ENCODE results near the gene KPNA2. TPM values are rescaled to one million over a fixed set of nuclear protein-coding genes. Genes with fewer than 3 reads are reported as not detected.

The KPNA2 gene
- total and polyA plus RNA-seq, 2 of the 13 experiments (the other 11 are each of a cell fraction or from before 2014, with no cell fraction given), result 111 to 305 TPM

DNA sequence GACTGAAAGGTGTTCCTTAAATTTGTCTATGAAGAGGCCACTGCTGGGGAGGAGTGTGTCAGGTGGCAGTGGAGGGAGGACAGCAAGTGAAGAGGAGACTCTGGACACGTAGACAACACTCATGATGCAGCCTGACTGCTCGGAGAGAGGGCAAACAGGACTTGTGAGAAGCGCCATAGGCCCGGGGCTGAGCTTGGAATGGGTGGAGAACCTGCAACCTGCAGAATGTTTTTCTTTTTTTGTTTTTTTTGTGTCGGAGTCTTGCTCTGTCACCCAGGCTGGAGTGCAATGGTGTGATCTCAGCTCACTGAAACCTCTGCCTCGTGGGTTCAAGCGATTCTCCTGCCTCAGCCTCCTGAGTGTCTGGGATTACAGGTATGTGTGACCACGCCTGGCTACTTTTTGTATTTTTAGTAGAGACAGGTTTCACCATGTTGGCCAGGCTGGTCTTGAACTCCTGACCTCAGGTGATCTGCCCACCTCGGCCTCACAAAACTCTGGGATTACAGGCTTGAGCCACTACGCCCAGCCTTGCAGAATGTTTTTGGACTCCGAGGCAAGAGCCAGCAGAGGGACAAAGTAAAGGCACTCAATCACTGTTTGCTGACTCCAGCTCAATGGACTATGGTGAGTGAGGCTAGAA lies 20.3 kb upstream of the KPNA2 start (continued):
- TF ChIP-seq ZNF781 (CRISPR knock-in tag; IDR thresholded peaks at IDR 0.05; ENCODE audit: borderline replicate concordance, not compliant biosample characterization), result peak; percentile 80
- TF ChIP-seq WIZ (CRISPR knock-in tag; IDR thresholded peaks at IDR 0.05), result no peak
- 0 out of 2 replicates have a peak, but pooled peaks have one; percentile 12 for TF ChIP-seq MAFF (IDR thresholded peaks at IDR 0.05; ENCODE audit: low read depth, low read length)
- TF ChIP-seq RAD51 (IDR thresholded peaks at IDR 0.05; ENCODE audit: borderline replicate concordance), result no peak
- TF ChIP-seq ZNF260 (CRISPR knock-in tag; IDR thresholded peaks at IDR 0.05; ENCODE audit: borderline replicate concordance, low read depth), result no peak
- TF ChIP-seq, protein P1, sequence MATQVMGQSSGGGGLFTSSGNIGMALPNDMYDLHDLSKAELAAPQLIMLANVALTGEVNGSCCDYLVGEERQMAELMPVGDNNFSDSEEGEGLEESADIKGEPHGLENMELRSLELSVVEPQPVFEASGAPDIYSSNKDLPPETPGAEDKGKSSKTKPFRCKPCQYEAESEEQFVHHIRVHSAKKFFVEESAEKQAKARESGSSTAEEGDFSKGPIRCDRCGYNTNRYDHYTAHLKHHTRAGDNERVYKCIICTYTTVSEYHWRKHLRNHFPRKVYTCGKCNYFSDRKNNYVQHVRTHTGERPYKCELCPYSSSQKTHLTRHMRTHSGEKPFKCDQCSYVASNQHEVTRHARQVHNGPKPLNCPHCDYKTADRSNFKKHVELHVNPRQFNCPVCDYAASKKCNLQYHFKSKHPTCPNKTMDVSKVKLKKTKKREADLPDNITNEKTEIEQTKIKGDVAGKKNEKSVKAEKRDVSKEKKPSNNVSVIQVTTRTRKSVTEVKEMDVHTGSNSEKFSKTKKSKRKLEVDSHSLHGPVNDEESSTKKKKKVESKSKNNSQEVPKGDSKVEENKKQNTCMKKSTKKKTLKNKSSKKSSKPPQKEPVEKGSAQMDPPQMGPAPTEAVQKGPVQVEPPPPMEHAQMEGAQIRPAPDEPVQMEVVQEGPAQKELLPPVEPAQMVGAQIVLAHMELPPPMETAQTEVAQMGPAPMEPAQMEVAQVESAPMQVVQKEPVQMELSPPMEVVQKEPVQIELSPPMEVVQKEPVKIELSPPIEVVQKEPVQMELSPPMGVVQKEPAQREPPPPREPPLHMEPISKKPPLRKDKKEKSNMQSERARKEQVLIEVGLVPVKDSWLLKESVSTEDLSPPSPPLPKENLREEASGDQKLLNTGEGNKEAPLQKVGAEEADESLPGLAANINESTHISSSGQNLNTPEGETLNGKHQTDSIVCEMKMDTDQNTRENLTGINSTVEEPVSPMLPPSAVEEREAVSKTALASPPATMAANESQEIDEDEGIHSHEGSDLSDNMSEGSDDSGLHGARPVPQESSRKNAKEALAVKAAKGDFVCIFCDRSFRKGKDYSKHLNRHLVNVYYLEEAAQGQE (IDR thresholded peaks at IDR 0.05; ENCODE audit: borderline replicate concordance in 1 of 2, low read depth in 1 of 2, low read length in 2 of 2), result no peak
- TF ChIP-seq ZNF24 (IDR thresholded peaks at IDR 0.05), result no peak
- TF ChIP-seq NONO (IDR thresholded peaks at IDR 0.05), result no peak
- no peak for TF ChIP-seq NONO (CRISPR knock-in tag; conservative IDR thresholded peaks at IDR 0.05)
- no peak for TF ChIP-seq NFIB (CRISPR knock-in tag; IDR thresholded peaks at IDR 0.05; ENCODE audit: borderline replicate concordance)
- TF ChIP-seq, protein P2, sequence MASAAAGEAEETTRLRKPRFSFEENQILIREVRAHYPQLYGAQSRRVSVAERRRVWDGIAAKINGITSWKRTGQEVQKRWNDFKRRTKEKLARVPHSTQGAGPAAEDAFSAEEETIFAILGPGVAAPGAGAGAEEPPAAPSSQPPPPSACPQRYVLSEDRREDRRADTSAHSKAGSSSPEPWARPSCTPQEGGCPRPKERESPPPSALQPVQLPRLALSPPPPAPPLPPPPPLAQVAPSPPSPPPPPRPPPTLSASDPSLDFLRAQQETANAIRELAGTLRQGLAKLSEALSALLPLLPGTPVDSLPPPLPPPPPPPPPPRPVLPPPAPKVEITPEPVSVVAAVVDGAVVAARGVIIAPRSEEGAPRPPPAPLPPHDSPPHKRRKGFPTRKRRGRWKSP (CRISPR knock-in tag; IDR thresholded peaks at IDR 0.05), result peak; percentile 45; the same call in 1 of the 2 replicates
- 0 out of 2 replicates have a peak, but pooled peaks have one; percentile 34 for TF ChIP-seq ZNF772 (CRISPR knock-in tag; IDR thresholded peaks at IDR 0.05)
- TF ChIP-seq, protein P3, sequence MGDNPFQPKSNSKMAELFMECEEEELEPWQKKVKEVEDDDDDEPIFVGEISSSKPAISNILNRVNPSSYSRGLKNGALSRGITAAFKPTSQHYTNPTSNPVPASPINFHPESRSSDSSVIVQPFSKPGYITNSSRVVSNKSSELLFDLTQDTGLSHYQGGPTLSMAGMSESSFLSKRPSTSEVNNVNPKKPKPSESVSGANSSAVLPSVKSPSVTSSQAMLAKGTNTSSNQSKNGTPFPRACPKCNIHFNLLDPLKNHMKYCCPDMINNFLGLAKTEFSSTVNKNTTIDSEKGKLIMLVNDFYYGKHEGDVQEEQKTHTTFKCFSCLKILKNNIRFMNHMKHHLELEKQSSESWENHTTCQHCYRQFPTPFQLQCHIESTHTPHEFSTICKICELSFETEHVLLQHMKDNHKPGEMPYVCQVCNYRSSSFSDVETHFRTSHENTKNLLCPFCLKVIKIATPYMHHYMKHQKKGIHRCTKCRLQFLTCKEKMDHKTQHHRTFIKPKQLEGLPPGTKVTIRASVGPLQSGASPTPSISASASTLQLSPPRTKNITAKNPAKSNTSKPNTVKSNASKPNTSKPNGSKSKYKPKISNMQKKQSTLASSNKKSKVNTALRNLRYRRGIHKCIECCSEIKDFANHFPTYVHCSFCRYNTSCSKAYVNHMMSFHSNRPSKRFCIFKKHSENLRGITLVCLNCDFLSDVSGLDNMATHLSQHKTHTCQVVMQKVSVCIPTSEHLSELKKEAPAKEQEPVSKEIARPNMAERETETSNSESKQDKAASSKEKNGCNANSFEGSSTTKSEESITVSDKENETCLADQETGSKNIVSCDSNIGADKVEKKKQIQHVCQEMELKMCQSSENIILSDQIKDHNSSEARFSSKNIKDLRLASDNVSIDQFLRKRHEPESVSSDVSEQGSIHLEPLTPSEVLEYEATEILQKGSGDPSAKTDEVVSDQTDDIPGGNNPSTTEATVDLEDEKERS (CRISPR knock-in tag; IDR thresholded peaks at IDR 0.05), result 0 out of 2 replicates have a peak, but pooled peaks have one; percentile 23
- no peak for TF ChIP-seq ESRRA (CRISPR knock-in tag; IDR thresholded peaks at IDR 0.05; ENCODE audit: low read depth)
- TF ChIP-seq SRSF4 (IDR thresholded peaks at IDR 0.05; ENCODE audit: low read depth, low read length, poor library complexity, severe bottlenecking), result no peak
- no peak for TF ChIP-seq ZNF564 (CRISPR knock-in tag; IDR thresholded peaks at IDR 0.05)
- no peak for TF ChIP-seq MBNL3 (CRISPR knock-in tag; conservative IDR thresholded peaks at IDR 0.05)
- TF ChIP-seq, protein P4, sequence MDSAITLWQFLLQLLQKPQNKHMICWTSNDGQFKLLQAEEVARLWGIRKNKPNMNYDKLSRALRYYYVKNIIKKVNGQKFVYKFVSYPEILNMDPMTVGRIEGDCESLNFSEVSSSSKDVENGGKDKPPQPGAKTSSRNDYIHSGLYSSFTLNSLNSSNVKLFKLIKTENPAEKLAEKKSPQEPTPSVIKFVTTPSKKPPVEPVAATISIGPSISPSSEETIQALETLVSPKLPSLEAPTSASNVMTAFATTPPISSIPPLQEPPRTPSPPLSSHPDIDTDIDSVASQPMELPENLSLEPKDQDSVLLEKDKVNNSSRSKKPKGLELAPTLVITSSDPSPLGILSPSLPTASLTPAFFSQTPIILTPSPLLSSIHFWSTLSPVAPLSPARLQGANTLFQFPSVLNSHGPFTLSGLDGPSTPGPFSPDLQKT (CRISPR knock-in tag; IDR thresholded peaks at IDR 0.05; ENCODE audit: borderline replicate concordance), result no peak
- peak; percentile 48; the same call in 1 of the 2 replicates for TF ChIP-seq ZNF550 (CRISPR knock-in tag; IDR thresholded peaks at IDR 0.05; ENCODE audit: borderline replicate concordance)
- TF ChIP-seq PHF21A (CRISPR knock-in tag; IDR thresholded peaks at IDR 0.05), result peak; percentile 43; the same call in 1 of the 2 replicates

Measured in HepG2 (cell line).